ENCODE data around the gene ARPC4.

- TF ChIP-seq CTCF (conservative IDR thresholded peaks at IDR 0.05 in 1 of 2, IDR thresholded peaks at IDR 0.05 in 1 of 2; ENCODE audit: low read depth in 1 of 2, low read length in 2 of 2) (no peak), EZH2 (IDR thresholded peaks at IDR 0.05; ENCODE audit: low read length, missing control alignments) (no peak)
Measured at GRCh38 chr3:9781551-9781950, 11.3 kb upstream of the ARPC4 start.

All from fibroblast of lung (primary cell).